GM12892 (cell line): ENCODE measurements around the gene DNAH1.

Source experiments
- POLR2A ChIP-seq: IDR thresholded peaks from 2 replicates; pipeline ENCODE4 v1.6.1; 2011; ENCODE audit warnings: low read depth, low read length, control low read depth
- POLR2AphosphoS5 ChIP-seq: IDR thresholded peaks from 2 replicates; pipeline ENCODE4 v1.6.1; 2011; ENCODE audit warnings: low read depth, low read length, control low read depth
- TAF1 ChIP-seq: IDR thresholded peaks from 2 replicates; pipeline ENCODE4 v1.6.1; 2011; ENCODE audit warnings: low read depth, mild to moderate bottlenecking, control low read depth, low read length, borderline replicate concordance

DNA sequence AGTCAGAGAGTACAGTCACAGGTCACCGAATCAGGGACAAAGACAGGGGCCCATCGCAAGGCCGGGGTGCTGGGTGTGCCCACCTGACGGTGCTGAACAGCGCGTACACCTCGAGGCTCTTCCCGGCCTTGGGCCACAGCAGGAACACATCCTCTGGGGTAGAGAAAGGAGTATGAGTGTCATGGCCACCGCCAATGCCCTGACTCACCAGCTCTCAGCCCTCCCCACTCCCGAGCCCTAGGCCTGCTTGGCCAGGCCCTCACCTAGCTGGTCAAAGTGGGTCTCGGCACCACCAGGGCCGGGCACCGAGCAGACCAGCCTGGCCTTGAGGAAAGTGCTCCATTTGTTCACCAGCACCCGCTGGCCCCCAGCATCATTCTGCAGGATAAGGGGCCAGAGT lies 124.6 kb downstream of the DNAH1 start:
- TF ChIP-seq POLR2A (no peak), POLR2AphosphoS5 (no peak), TAF1 (no peak)
